AG04449 (cell line): Measurements from ENCODE around the gene INTS15.

ENCODE experiments used
- CTCF ChIA-PET: fragments of 350-600 bp; formaldehyde crosslinking; extraction: SDS; loops from one replicate; lab custom pipeline; 2021; ENCODE audit warnings: antibody characterized with exemption; lab: Yijun Ruan, JAX
- POLR2A ChIA-PET: fragments of 400-600, 350-600 bp; formaldehyde crosslinking; extraction: SDS; loops from one replicate; lab custom pipeline; 2020; ENCODE audit warnings: antibody characterized with exemption, inconsistent platforms; lab: Yijun Ruan, JAX
- DNase-seq: peaks from one replicate; pipeline ENCODE4 v3.0.0-alpha.2; 2010; ENCODE audit warnings: low read depth, low spot score
- H3K4me3 ChIP-seq: 2 replicates; pipeline ENCODE4 v1.5.1; 2011; ENCODE audit warnings: low read depth, mild to moderate bottlenecking, control low read depth, low read length
- CTCF ChIP-seq: IDR thresholded peaks from one replicate; pipeline ENCODE4 v1.5.1; 2011; ENCODE audit warnings: mild to moderate bottlenecking, moderate library complexity, low read length, control low read depth, inconsistent platforms; ENCODE audit not compliant: insufficient read depth; ENCODE audit errors: missing control alignments

Gene INTS15

GRCh38 chr7:6588566-6588965, 1.3 kb upstream of the INTS15 start:
- ChIA-PET CTCF (interaction anchor here (1.5 to 4.8 kb wide), 4 partner anchors 13 to 269 kb away, joined by 4 to 63 read pairs (median 6); partner anchors contain the start of gene ZDHHC4), POLR2A (no interaction called here)
- TF ChIP-seq CTCF: no peak
- DNase-seq: no peak
- H3K4me3 ChIP-seq: no peak overlapping the region

GRCh38 chr7:6589151-6589828, 531 bp upstream of the INTS15 start:
- ChIA-PET POLR2A (interaction anchor here (0.6 to 2.0 kb wide), 4 partner anchors 11 to 23 kb away, joined by 3 to 21 read pairs (median 4); partner anchors contain the start of gene ZDHHC4), CTCF (interaction anchor here (0.6 to 4.8 kb wide), 8 partner anchors 8 to 269 kb away, joined by 3 to 63 read pairs (median 6); partner anchors contain the start of gene ZDHHC4)
- TF ChIP-seq CTCF: no peak
- no peak for DNase-seq
- peak overlapping the region; percentile 93 for H3K4me3 ChIP-seq

- CTCF ChIA-PET: interaction anchor here (0.6 to 4.8 kb wide), 10 partner anchors 10 to 81 kb away, joined by 3 to 63 read pairs (median 4); partner anchors contain the start of gene ZDHHC4
- H3K4me3 ChIP-seq: peak overlapping the region; percentile 93
- POLR2A ChIA-PET: interaction anchor here (2.0 kb wide), 1 partner anchor 14 kb away, joined by 21 read pairs; the partner anchor contains the start of gene ZDHHC4
- no peak for DNase-seq
- TF ChIP-seq CTCF: no peak
These were observed 857 bp downstream of the INTS15 start for GRCh38 chr7:6590645-6591110.

GRCh38 chr7:6600093-6600492, 10.3 kb downstream of the INTS15 start:
- H3K4me3 ChIP-seq: no peak overlapping the region
- no peak for DNase-seq
- POLR2A ChIA-PET: interaction anchor here (0.6 to 0.7 kb wide), 2 partner anchors 10 to 27 kb away, joined by 3 read pairs; partner anchors contain the start of gene INTS15
- TF ChIP-seq CTCF: no peak
- CTCF ChIA-PET: interaction anchor here (0.7 to 1.4 kb wide), 4 partner anchors 15 to 38 kb away, joined by 3 to 4 read pairs (median 4); partner anchors contain the start of gene ZDHHC4

- TF ChIP-seq CTCF: no peak
- ChIA-PET POLR2A (no interaction called here), CTCF (no interaction called here)
- DNase-seq: no peak
- no peak overlapping the region for H3K4me3 ChIP-seq
These were observed 14.6 kb downstream of the INTS15 start for GRCh38 chr7:6604458-6604857.

GRCh38 chr7:6606866-6607583, 17.2 kb downstream of the INTS15 start:
- no peak overlapping the region for H3K4me3 ChIP-seq
- no peak for TF ChIP-seq CTCF
- CTCF ChIA-PET: interaction anchor here (0.8 kb wide), 1 partner anchor 17 kb away, joined by 4 read pairs; the partner anchor contains the start of gene INTS15
- POLR2A ChIA-PET: no interaction called here
- no peak for DNase-seq
